ENCODE measurements around the gene PBXIP1.
"Not testable (repeated sequence)": the region's sequence is repeated elsewhere in the genome, so short reads cannot be mapped to it uniquely, and the experiment has no call there.

DNA sequence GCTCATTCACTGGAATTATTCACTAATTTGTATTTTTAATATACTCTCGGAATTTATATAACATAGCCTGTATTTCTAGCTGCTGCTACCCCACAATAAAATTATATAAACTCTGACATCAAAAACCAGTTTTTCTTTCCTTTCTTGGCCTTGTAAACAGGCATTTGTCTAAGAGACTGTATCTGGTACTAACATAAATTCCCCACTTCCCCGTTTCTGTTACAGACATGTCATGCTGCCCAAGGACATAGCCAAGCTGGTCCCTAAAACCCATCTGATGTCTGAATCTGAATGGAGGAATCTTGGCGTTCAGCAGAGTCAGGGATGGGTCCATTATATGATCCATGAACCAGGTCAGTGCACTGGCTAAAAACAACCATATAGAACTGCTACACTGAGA is 21.9 kb upstream of the PBXIP1 start:
- TF ChIP-seq, protein P1, sequence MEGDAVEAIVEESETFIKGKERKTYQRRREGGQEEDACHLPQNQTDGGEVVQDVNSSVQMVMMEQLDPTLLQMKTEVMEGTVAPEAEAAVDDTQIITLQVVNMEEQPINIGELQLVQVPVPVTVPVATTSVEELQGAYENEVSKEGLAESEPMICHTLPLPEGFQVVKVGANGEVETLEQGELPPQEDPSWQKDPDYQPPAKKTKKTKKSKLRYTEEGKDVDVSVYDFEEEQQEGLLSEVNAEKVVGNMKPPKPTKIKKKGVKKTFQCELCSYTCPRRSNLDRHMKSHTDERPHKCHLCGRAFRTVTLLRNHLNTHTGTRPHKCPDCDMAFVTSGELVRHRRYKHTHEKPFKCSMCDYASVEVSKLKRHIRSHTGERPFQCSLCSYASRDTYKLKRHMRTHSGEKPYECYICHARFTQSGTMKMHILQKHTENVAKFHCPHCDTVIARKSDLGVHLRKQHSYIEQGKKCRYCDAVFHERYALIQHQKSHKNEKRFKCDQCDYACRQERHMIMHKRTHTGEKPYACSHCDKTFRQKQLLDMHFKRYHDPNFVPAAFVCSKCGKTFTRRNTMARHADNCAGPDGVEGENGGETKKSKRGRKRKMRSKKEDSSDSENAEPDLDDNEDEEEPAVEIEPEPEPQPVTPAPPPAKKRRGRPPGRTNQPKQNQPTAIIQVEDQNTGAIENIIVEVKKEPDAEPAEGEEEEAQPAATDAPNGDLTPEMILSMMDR (IDR thresholded peaks at IDR 0.05; ENCODE audit: borderline replicate concordance, extremely low read depth, low read length, poor library complexity, severe bottlenecking), result not testable (repeated sequence)
- not testable (repeated sequence) for TF ChIP-seq EZH2 (IDR thresholded peaks at IDR 0.05; ENCODE audit: borderline replicate concordance, low read depth, low read length, severe bottlenecking)

Data from DND-41 (cell line).